Karpas-422 (cell line): ENCODE measurements around the gene SPRR1A. TPM values are rescaled to one million over a fixed set of nuclear protein-coding genes. Genes with fewer than 3 reads are reported as not detected.

Experiments used
- DNase-seq: peaks from one replicate; pipeline ENCODE4 v3.0.0-alpha.2; 2015
- H2AFZ ChIP-seq: fragments of 200-600 bp; sonication (generic); 2 replicates; pipeline ENCODE4 v1.6.1; 2014; ENCODE audit warnings: antibody characterized with exemption, low read length, mixed read lengths
- H3K27ac ChIP-seq: fragments of 200-600 bp; sonication (generic); 2 replicates; pipeline ENCODE4 v1.5.1; 2014; ENCODE audit warnings: mild to moderate bottlenecking, low read length, moderate library complexity
- H3K27me3 ChIP-seq: fragments of 200-600 bp; sonication (generic); 2 replicates; pipeline ENCODE4 v1.6.1; 2014; ENCODE audit warnings: low read length, mixed read lengths
- H3K36me3 ChIP-seq: fragments of 200-600 bp; sonication (generic); 2 replicates; pipeline ENCODE4 v1.6.1; 2014; ENCODE audit warnings: low read length, mixed read lengths; ENCODE audit not compliant: insufficient read depth
- H3K4me1 ChIP-seq: fragments of 200-600 bp; sonication (generic); 2 replicates; pipeline ENCODE4 v1.6.1; 2014; ENCODE audit warnings: mild to moderate bottlenecking, low read length, mixed read lengths
- H3K4me2 ChIP-seq: fragments of 200-600 bp; sonication (generic); 2 replicates; pipeline ENCODE4 v1.6.1; 2014; ENCODE audit warnings: low read length, low read depth, mild to moderate bottlenecking; ENCODE audit not compliant: poor library complexity, severe bottlenecking
- H3K4me3 ChIP-seq: fragments of 200-600 bp; sonication (generic); 2 replicates; pipeline ENCODE4 v1.5.1; 2014; ENCODE audit warnings: mild to moderate bottlenecking, antibody characterized with exemption, low read length, mixed read lengths
- H3K79me2 ChIP-seq: fragments of 200-600 bp; sonication (generic); 2 replicates; pipeline ENCODE4 v1.6.1; 2014; ENCODE audit warnings: mild to moderate bottlenecking, low read length, mixed read lengths
- H3K9ac ChIP-seq: fragments of 200-600 bp; sonication (generic); 2 replicates; pipeline ENCODE4 v1.6.0; 2014; ENCODE audit warnings: low read length
- H3K9me2 ChIP-seq: fragments of 200-600 bp; sonication (generic), shearing (Covaris generic); replicated peaks from 2 replicates; pipeline ENCODE4 v1.6.0; 2014; ENCODE audit warnings: mild to moderate bottlenecking, low read length, moderate library complexity; ENCODE audit not compliant: insufficient read depth
- H3K9me3 ChIP-seq: fragments of 300-700, 200-600 bp; sonication (generic); 2 replicates; pipeline ENCODE4 v1.6.1; 2014; ENCODE audit warnings: low read length, mixed read lengths
- H4K20me1 ChIP-seq: fragments of 200-600 bp; sonication (generic); 2 replicates; pipeline ENCODE4 v1.6.1; 2014; ENCODE audit warnings: mild to moderate bottlenecking, antibody characterized with exemption, low read length, low read depth; ENCODE audit not compliant: insufficient read depth
- total RNA-seq: library from RNA; depleted of rRNA; stranded (reverse); fragments of >200 nt; shearing (Covaris generic); gene quantifications from 2 replicates; pipeline ENCODE4 v1.2.3, GENCODE V29; 2014; ENCODE audit warnings: low replicate concordance

The SPRR1A gene
- total RNA-seq, 1 experiment from 2014 or later = not detected

GRCh38 chr1:152965853-152966252 is 18.0 kb upstream of the SPRR1A start:
- no peak for DNase-seq
- Histone ChIP-seq H3K9ac (no peak overlapping the region), H3K27ac (no peak overlapping the region), H3K4me3 (no peak overlapping the region), H3K4me1 (peaks cover 29% of the 10 kb centered on the region), H2AFZ (no peak overlapping the region), H3K27me3 (no peaks in the 10 kb centered on the region), H3K9me2 (no peaks in the 10 kb centered on the region), H3K4me2 (no peak overlapping the region), H3K9me3 (no peaks in the 10 kb centered on the region), H4K20me1 (no peaks in the 10 kb centered on the region), H3K79me2 (no peaks in the 10 kb centered on the region), H3K36me3 (no peaks in the 10 kb centered on the region)

GRCh38 chr1:152967201-152967600 is 16.7 kb upstream of the SPRR1A start:
- Histone ChIP-seq H3K9ac (no peak overlapping the region), H3K4me1 (peaks cover 22% of the 10 kb centered on the region), H3K9me3 (no peaks in the 10 kb centered on the region), H3K4me2 (no peak overlapping the region), H3K9me2 (no peaks in the 10 kb centered on the region), H3K27me3 (no peaks in the 10 kb centered on the region), H3K36me3 (no peaks in the 10 kb centered on the region), H4K20me1 (no peaks in the 10 kb centered on the region), H3K79me2 (no peaks in the 10 kb centered on the region), H3K27ac (no peak overlapping the region), H3K4me3 (no peak overlapping the region), H2AFZ (no peak overlapping the region)
- DNase-seq = no peak

GRCh38 chr1:152968248-152968647 is 15.6 kb upstream of the SPRR1A start:
- H3K27me3 ChIP-seq = no peaks in the 10 kb centered on the region
- no peaks in the 10 kb centered on the region for H3K9me2 ChIP-seq
- no peaks in the 10 kb centered on the region for H3K36me3 ChIP-seq
- no peak overlapping the region for H3K4me3 ChIP-seq
- H3K4me2 ChIP-seq = peak overlapping the region; percentile 25
- DNase-seq = no peak
- no peaks in the 10 kb centered on the region for H3K79me2 ChIP-seq
- H3K27ac ChIP-seq = no peak overlapping the region
- H3K9ac ChIP-seq = no peak overlapping the region
- H3K4me1 ChIP-seq = peaks cover 22% of the 10 kb centered on the region
- H4K20me1 ChIP-seq = no peaks in the 10 kb centered on the region
- H2AFZ ChIP-seq = no peak overlapping the region; the same call in 1 of the 2 replicates
- H3K9me3 ChIP-seq = no peaks in the 10 kb centered on the region

GRCh38 chr1:152969036-152969435 is 14.8 kb upstream of the SPRR1A start:
- no peak overlapping the region for H3K4me2 ChIP-seq
- H3K79me2 ChIP-seq = no peaks in the 10 kb centered on the region
- H3K27ac ChIP-seq = no peak overlapping the region
- H2AFZ ChIP-seq = no peak overlapping the region
- H3K36me3 ChIP-seq = no peaks in the 10 kb centered on the region
- no peak overlapping the region for H3K9ac ChIP-seq
- no peaks in the 10 kb centered on the region for H3K9me2 ChIP-seq
- no peaks in the 10 kb centered on the region for H4K20me1 ChIP-seq
- H3K4me3 ChIP-seq = no peak overlapping the region
- no peaks in the 10 kb centered on the region for H3K9me3 ChIP-seq
- no peak for DNase-seq
- peaks cover 22% of the 10 kb centered on the region for H3K4me1 ChIP-seq
- no peaks in the 10 kb centered on the region for H3K27me3 ChIP-seq

GRCh38 chr1:152970495-152970894 is 13.4 kb upstream of the SPRR1A start, which contains the start of gene SPRR4:
Gene SPRR4, plus strand, starts transcription at chr1:152970648. Its CDS starts 1,243 bp downstream, at chr1:152971891.
- H3K4me1 ChIP-seq = peaks cover 22% of the 10 kb centered on the region
- H3K9me3 ChIP-seq = no peaks in the 10 kb centered on the region
- no peaks in the 10 kb centered on the region for H3K27me3 ChIP-seq
- H3K27ac ChIP-seq = no peak within 1 kb of the TSS
- no peaks in the 10 kb centered on the region for H3K79me2 ChIP-seq
- H3K9ac ChIP-seq = no peak within 1 kb of the TSS
- DNase-seq = no peak
- no peaks in the 10 kb centered on the region for H3K36me3 ChIP-seq
- no peak within 1 kb of the TSS for H3K4me3 ChIP-seq
- no peak within 1 kb of the TSS for H2AFZ ChIP-seq
- no peaks in the 10 kb centered on the region for H3K9me2 ChIP-seq
- H3K4me2 ChIP-seq = no peak within 1 kb of the TSS
- H4K20me1 ChIP-seq = no peaks in the 10 kb centered on the region

- Histone ChIP-seq H3K4me1 (peaks cover 25% of the 10 kb centered on the region), H3K4me3 (no peak overlapping the region), H3K36me3 (no peaks in the 10 kb centered on the region), H4K20me1 (no peaks in the 10 kb centered on the region), H3K27me3 (no peaks in the 10 kb centered on the region), H3K27ac (no peak overlapping the region), H3K9me3 (no peaks in the 10 kb centered on the region), H3K9ac (no peak overlapping the region), H3K4me2 (no peak overlapping the region), H2AFZ (no peak overlapping the region), H3K79me2 (no peaks in the 10 kb centered on the region), H3K9me2 (no peaks in the 10 kb centered on the region)
- DNase-seq = no peak
Measured at GRCh38 chr1:152972196-152972886, 11.5 kb upstream of the SPRR1A start.

GRCh38 chr1:152976688-152977087 is 7.2 kb upstream of the SPRR1A start:
- peaks cover 35% of the 10 kb centered on the region for H3K4me1 ChIP-seq
- no peak overlapping the region for H3K4me2 ChIP-seq
- no peaks in the 10 kb centered on the region for H3K27me3 ChIP-seq
- no peaks in the 10 kb centered on the region for H3K9me3 ChIP-seq
- no peak overlapping the region for H3K4me3 ChIP-seq
- H3K27ac ChIP-seq = no peak overlapping the region
- no peak overlapping the region for H3K9ac ChIP-seq
- H4K20me1 ChIP-seq = no peaks in the 10 kb centered on the region
- H3K9me2 ChIP-seq = no peaks in the 10 kb centered on the region
- no peaks in the 10 kb centered on the region for H3K79me2 ChIP-seq
- no peak for DNase-seq
- no peaks in the 10 kb centered on the region for H3K36me3 ChIP-seq
- no peak overlapping the region for H2AFZ ChIP-seq

- no peak overlapping the region for H2AFZ ChIP-seq
- no peak for DNase-seq
Measured at GRCh38 chr1:152977614-152978013, 6.3 kb upstream of the SPRR1A start.

More at GRCh38 chr1:152977614-152978013, 6.3 kb upstream of the SPRR1A start:
- no peaks in the 10 kb centered on the region for H3K36me3 ChIP-seq
- H3K9me2 ChIP-seq = no peaks in the 10 kb centered on the region
- no peaks in the 10 kb centered on the region for H3K79me2 ChIP-seq
- no peak overlapping the region for H3K27ac ChIP-seq
- H3K9ac ChIP-seq = no peak overlapping the region
- no peaks in the 10 kb centered on the region for H3K27me3 ChIP-seq
- H3K4me2 ChIP-seq = no peak overlapping the region
- no peaks in the 10 kb centered on the region for H3K9me3 ChIP-seq
- H4K20me1 ChIP-seq = no peaks in the 10 kb centered on the region
- no peak overlapping the region for H3K4me3 ChIP-seq
- peaks cover 35% of the 10 kb centered on the region for H3K4me1 ChIP-seq
